H9 (cell line): ENCODE measurements around the gene ITGA11. TPM values are rescaled to one million over a fixed set of nuclear protein-coding genes. Genes with fewer than 3 reads are reported as not detected.

Experiments
- DNase-seq: peaks from one replicate; pipeline ENCODE4 v3.0.0-alpha.2; 2017
- H2AFZ ChIP-seq: one replicate; pipeline ENCODE4 v1.6.1; 2013; ENCODE audit warnings: mild to moderate bottlenecking, low read length, control low read depth, moderate library complexity
- H2AK5ac ChIP-seq: 2 replicates; pipeline ENCODE4 v1.6.1; 2013; ENCODE audit warnings: low read length, control low read depth, mixed read lengths; ENCODE audit not compliant: insufficient read length
- H2BK120ac ChIP-seq: one replicate; pipeline ENCODE4 v1.6.1; 2013; ENCODE audit warnings: low read depth, mild to moderate bottlenecking, low read length, control low read depth, inconsistent platforms; ENCODE audit not compliant: poor library complexity, severe bottlenecking
- H2BK12ac ChIP-seq: 2 replicates; pipeline ENCODE4 v1.6.1; 2013; ENCODE audit warnings: low read length, control low read depth, mixed read lengths, low read depth; ENCODE audit not compliant: insufficient read length
- H2BK15ac ChIP-seq: 2 replicates; pipeline ENCODE4 v1.6.1; 2013; ENCODE audit warnings: low read depth, low read length, control low read depth
- H2BK20ac ChIP-seq: one replicate; pipeline ENCODE4 v1.6.1; 2013; ENCODE audit warnings: low read depth, mild to moderate bottlenecking, low read length, control low read depth, inconsistent platforms; ENCODE audit not compliant: poor library complexity, severe bottlenecking
- H2BK5ac ChIP-seq: 2 replicates; pipeline ENCODE4 v1.6.1; 2013; ENCODE audit warnings: low read length, control low read depth, mixed read lengths; ENCODE audit not compliant: insufficient read length
- H3K14ac ChIP-seq: 2 replicates; pipeline ENCODE4 v1.6.1; 2013; ENCODE audit warnings: low read length, control low read depth; ENCODE audit not compliant: insufficient read depth
- H3K18ac ChIP-seq: 2 replicates; pipeline ENCODE4 v1.6.1; 2013; ENCODE audit warnings: low read depth, mild to moderate bottlenecking, mixed read lengths, low read length, control low read depth; ENCODE audit not compliant: insufficient read length
- H3K23ac ChIP-seq: 2 replicates; pipeline ENCODE4 v1.6.1; 2013; ENCODE audit warnings: low read length, control low read depth, mixed read lengths, low read depth; ENCODE audit not compliant: insufficient read length
- H3K23me2 ChIP-seq: 2 replicates; pipeline ENCODE4 v1.6.1; 2013; ENCODE audit warnings: low read depth, mild to moderate bottlenecking, mixed read lengths, low read length, control low read depth; ENCODE audit not compliant: insufficient read length, poor library complexity, severe bottlenecking
- H3K27ac ChIP-seq: 2 replicates; pipeline ENCODE4 v1.5.1; 2013; ENCODE audit warnings: low read length, control low read depth, mixed read lengths, low read depth; ENCODE audit not compliant: insufficient read length
- H3K27me3 ChIP-seq: 2 replicates; pipeline ENCODE4 v1.6.1; 2013; ENCODE audit warnings: low read length, control low read depth, inconsistent platforms; ENCODE audit not compliant: insufficient read depth
- H3K4ac ChIP-seq: 2 replicates; pipeline ENCODE4 v1.6.1; 2013; ENCODE audit warnings: low read depth, mild to moderate bottlenecking, control low read depth, inconsistent platforms, low read length, moderate library complexity
- H3K4me1 ChIP-seq: 2 replicates; pipeline ENCODE4 v1.6.1; 2013; ENCODE audit warnings: low read length, control low read depth, inconsistent platforms; ENCODE audit not compliant: insufficient read depth
- H3K4me2 ChIP-seq: 2 replicates; pipeline ENCODE4 v1.6.1; 2013; ENCODE audit warnings: low read length, control low read depth, mixed read lengths; ENCODE audit not compliant: insufficient read length, insufficient read depth
- H3K56ac ChIP-seq: 2 replicates; pipeline ENCODE4 v1.6.1; 2013; ENCODE audit warnings: low read depth, mild to moderate bottlenecking, mixed read lengths, low read length, control low read depth; ENCODE audit not compliant: insufficient read length
- H3K79me1 ChIP-seq: 2 replicates; pipeline ENCODE4 v1.6.1; 2013; ENCODE audit warnings: low read depth, mild to moderate bottlenecking, moderate library complexity, low read length, control low read depth, inconsistent platforms; ENCODE audit not compliant: insufficient read depth, poor library complexity, severe bottlenecking
- H3K79me2 ChIP-seq: 2 replicates; pipeline ENCODE4 v1.6.1; 2013; ENCODE audit warnings: low read length, control low read depth, inconsistent platforms; ENCODE audit not compliant: insufficient read depth
- H3K9ac ChIP-seq: 2 replicates; pipeline ENCODE4 v1.6.1; 2013; ENCODE audit warnings: low read length, control low read depth, mixed read lengths; ENCODE audit not compliant: insufficient read length; ENCODE audit errors: extremely low read depth
- H3K9me3 ChIP-seq: one replicate; pipeline ENCODE4 v1.6.1; 2013; ENCODE audit warnings: low read depth, low read length, inconsistent platforms; ENCODE audit not compliant: control insufficient read depth
- H3T11ph ChIP-seq: one replicate; pipeline ENCODE4 v1.6.1; 2013; ENCODE audit warnings: mild to moderate bottlenecking, low read length, control low read depth, inconsistent platforms
- H4K20me1 ChIP-seq: one replicate; pipeline ENCODE4 v1.6.1; 2013; ENCODE audit not compliant: control insufficient read depth, insufficient read length, insufficient read depth
- H4K5ac ChIP-seq: 2 replicates; pipeline ENCODE4 v1.6.1; 2013; ENCODE audit warnings: low read depth, mild to moderate bottlenecking, mixed read lengths, low read length, control low read depth; ENCODE audit not compliant: insufficient read length
- H4K8ac ChIP-seq: replicated peaks from 2 replicates; pipeline ENCODE4 v1.6.1; 2013; ENCODE audit warnings: low read length, control low read depth, mixed read lengths, low read depth; ENCODE audit not compliant: insufficient read length
- H4K91ac ChIP-seq: 2 replicates; pipeline ENCODE4 v1.6.1; 2013; ENCODE audit warnings: low read depth, mild to moderate bottlenecking, moderate library complexity, mixed read lengths, low read length, control low read depth; ENCODE audit not compliant: insufficient read length
- H3K27ac Mint-ChIP-seq, 3 experiments: 2 replicates in 2 of 3; 3 replicates in 1 of 3; pipeline ENCODE4 v1.8.0; 2020 to 2021; ENCODE audit warnings: mixed read lengths in 3 of 3, mild to moderate bottlenecking in 1 of 3, moderate library complexity in 1 of 3
- H3K27me3 Mint-ChIP-seq: 2 replicates; pipeline ENCODE4 v1.8.0; 2021; ENCODE audit warnings: low read depth, mild to moderate bottlenecking, moderate library complexity, mixed read lengths
- H3K36me3 Mint-ChIP-seq, 3 experiments: 2 replicates in 2 of 3; 3 replicates in 1 of 3; pipeline ENCODE4 v1.8.0; 2020 to 2021; ENCODE audit warnings: low read depth in 3 of 3, mixed read lengths in 3 of 3; ENCODE audit not compliant: insufficient read depth in 1 of 3
- H3K4me1 Mint-ChIP-seq, 2 experiments: 2 replicates each; pipeline ENCODE4 v1.8.0; 2020; ENCODE audit warnings: mixed read lengths in 2 of 2
- H3K4me3 Mint-ChIP-seq, 2 experiments: 2 replicates in 1 of 2; 3 replicates in 1 of 2; pipeline ENCODE4 v1.8.0; 2020 to 2021; ENCODE audit warnings: mild to moderate bottlenecking in 2 of 2, mixed read lengths in 2 of 2, moderate library complexity in 1 of 2
- H3K9me3 Mint-ChIP-seq, 2 experiments: 2 replicates in 1 of 2; 3 replicates in 1 of 2; pipeline ENCODE4 v1.8.0; 2020; ENCODE audit warnings: mild to moderate bottlenecking in 2 of 2, mixed read lengths in 2 of 2, moderate library complexity in 1 of 2
- WGBS: extraction: QIAGEN DNeasy Blood & Tissue Kit; methylation state at CpG from one replicate; pipeline ENCODE4 v1.1.7; 2013; ENCODE audit warnings: missing lambda C conversion rate, low lambda C conversion rate, mixed read lengths; ENCODE audit not compliant: insufficient read length; ENCODE audit errors: extremely low coverage; 5-methylcytosine and 5-hydroxymethylcytosine counted together
- total RNA-seq: library from RNA; stranded (reverse); gene quantifications from 2 replicates; pipeline ENCODE4 v1.2.1, GENCODE V29; 2021
- TF ChIP-seq, protein P1 (sequence below): fragments of 200-600 bp; sonication (generic); conservative IDR thresholded peaks from 3 replicates; pipeline ENCODE4 v1.8.0; 2021; ENCODE audit warnings: antibody characterized with exemption, mild to moderate bottlenecking

The ITGA11 gene
- total RNA-seq, 1 experiment from 2014 or later, result 0.07 TPM

DNA sequence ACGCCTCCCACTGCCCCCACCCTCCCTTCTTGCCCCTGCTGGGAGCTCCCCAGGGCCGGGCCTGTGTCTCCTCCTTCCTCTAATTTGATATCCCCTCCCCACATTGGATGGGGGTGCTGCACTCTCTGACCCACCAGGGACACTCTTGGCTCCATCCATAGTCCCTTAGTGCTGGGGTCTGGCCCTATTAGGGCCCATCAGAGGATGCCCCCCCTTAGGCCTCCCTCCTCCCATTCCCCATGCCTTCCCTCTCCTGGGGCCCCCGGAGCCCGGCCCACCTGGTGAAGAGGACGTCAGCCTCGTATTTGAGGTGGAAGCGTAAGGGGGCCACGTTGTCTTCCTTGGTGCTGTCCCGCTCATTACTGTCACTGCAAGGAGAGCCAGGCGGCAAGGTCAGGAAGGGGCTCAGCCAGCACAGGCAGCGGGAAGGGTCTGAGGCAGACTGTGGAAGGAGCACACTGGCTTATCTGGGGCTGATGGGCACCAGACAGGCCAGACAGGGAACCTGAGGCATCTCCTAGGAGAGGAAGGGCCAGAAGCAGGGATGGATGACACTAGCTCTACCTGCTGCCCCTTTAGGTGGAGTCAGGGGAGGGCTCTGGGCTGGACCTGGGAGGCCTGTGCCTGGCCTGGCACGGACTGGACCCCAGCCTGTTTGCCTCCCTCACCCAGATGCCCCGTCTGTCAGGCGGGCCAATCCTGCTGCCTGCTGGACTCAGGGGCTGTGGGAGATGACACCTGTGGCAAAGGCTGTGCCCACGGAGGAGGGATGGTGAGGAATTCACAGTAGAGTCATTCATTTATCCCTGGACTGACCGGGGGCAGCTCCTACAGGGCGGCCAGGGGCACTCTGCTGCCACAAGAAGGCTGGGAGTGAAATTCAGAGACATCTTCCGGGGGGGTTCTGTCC, 118.2 kb downstream of the ITGA11 start:
- Histone ChIP-seq H3K23me2 (no peaks in the 10 kb centered on the region), H2BK120ac (no peak overlapping the region), H3K4me2 (no peak overlapping the region), H4K20me1 (no peaks in the 10 kb centered on the region), H3K27ac (no peak overlapping the region), H3K9me3 (no peaks in the 10 kb centered on the region), H3K18ac (no peak overlapping the region), H3K79me1 (no peaks in the 10 kb centered on the region), H3K9ac (no peak overlapping the region), H2BK12ac (no peak overlapping the region), H3K4me1 (peaks cover 2% of the 10 kb centered on the region; the same call in 1 of the 2 replicates), H2AFZ (no peak overlapping the region), H3K4ac (no peak overlapping the region), H4K5ac (no peak overlapping the region), H2BK5ac (no peak overlapping the region), H3K14ac (no peak overlapping the region; the same call in 1 of the 2 replicates), H3K79me2 (no peaks in the 10 kb centered on the region), H2AK5ac (no peak overlapping the region), H3K56ac (no peak overlapping the region), H2BK15ac (no peak overlapping the region), H4K8ac (no peak overlapping the region), H3K27me3 (no peaks in the 10 kb centered on the region), H3T11ph (no peak overlapping the region), H3K23ac (no peak overlapping the region), H4K91ac (no peak overlapping the region), H2BK20ac (no peak overlapping the region)
- no peak overlapping the region for H3K4me3 Mint-ChIP-seq
- H3K4me1 Mint-ChIP-seq, result peaks cover 29 to 54% of the 10 kb centered on the region in 2 experiments
- no peaks in the 10 kb centered on the region for H3K27me3 Mint-ChIP-seq
- TF ChIP-seq, protein P1, sequence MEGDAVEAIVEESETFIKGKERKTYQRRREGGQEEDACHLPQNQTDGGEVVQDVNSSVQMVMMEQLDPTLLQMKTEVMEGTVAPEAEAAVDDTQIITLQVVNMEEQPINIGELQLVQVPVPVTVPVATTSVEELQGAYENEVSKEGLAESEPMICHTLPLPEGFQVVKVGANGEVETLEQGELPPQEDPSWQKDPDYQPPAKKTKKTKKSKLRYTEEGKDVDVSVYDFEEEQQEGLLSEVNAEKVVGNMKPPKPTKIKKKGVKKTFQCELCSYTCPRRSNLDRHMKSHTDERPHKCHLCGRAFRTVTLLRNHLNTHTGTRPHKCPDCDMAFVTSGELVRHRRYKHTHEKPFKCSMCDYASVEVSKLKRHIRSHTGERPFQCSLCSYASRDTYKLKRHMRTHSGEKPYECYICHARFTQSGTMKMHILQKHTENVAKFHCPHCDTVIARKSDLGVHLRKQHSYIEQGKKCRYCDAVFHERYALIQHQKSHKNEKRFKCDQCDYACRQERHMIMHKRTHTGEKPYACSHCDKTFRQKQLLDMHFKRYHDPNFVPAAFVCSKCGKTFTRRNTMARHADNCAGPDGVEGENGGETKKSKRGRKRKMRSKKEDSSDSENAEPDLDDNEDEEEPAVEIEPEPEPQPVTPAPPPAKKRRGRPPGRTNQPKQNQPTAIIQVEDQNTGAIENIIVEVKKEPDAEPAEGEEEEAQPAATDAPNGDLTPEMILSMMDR, result no peak
- WGBS, result no CpG with 5 or more reads among the region's 18 CpGs
- peak; percentile 19 for DNase-seq
- no peaks in the 10 kb centered on the region for H3K9me3 Mint-ChIP-seq
- H3K27ac Mint-ChIP-seq, result peak overlapping the region in 1 of 3 experiments; percentile 47; a peak in 1 of 7 replicates
- no peaks in the 10 kb centered on the region for H3K36me3 Mint-ChIP-seq
